Stimulated activated CD4-positive, alpha-beta T cell treated with anti-CD3 and anti-CD28 coated beads, Interleukin-15, amount 100 ng/mL, for 1 hour (primary cell): ENCODE data around the gene STX10.

Experiments
- DNase-seq, 2 donors: peaks; one replicate each; pipeline ENCODE4 v3.0.0-alpha.2; 2020; ENCODE audit warnings: low read depth in 1 of 2, low spot score in 1 of 2

STX10 gene

DNA sequence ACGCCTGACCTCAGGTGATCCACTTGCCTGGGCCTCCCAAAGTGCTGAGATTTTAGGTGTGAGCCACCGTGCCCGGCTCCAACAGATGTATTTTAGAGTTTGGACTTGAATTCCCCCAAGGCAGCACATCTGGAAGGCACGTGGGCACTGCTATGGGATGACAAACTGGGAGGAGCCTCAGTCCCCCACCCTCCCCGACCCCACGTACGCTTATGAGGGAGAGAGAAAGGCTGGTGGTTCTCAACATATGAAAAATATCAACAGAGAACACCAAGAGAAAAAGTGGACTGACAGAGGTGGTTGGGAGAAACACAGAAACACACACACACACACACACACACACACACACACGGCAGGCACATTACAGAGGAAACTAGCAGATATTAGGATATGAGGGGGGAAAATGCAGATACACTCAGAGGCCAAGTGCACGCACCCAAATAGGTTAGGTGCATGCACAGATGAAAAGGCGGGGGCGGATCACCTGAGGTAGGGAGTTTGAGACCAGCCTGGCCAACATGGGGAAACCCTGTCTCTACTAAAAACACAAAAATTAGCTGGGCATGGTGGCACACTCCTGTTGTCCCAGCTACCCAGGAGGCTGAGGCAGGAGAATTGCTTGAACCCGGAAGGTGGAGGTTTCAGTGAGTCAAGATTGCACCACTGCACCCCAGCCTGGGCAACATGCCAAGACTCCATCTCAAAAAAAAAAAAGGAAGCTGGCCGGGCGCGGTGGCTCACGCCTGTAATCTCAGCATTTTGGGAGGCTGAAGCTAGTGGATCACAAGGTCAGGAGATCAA is 3.2 kb downstream of the STX10 start:
- no peak for DNase-seq

DNA sequence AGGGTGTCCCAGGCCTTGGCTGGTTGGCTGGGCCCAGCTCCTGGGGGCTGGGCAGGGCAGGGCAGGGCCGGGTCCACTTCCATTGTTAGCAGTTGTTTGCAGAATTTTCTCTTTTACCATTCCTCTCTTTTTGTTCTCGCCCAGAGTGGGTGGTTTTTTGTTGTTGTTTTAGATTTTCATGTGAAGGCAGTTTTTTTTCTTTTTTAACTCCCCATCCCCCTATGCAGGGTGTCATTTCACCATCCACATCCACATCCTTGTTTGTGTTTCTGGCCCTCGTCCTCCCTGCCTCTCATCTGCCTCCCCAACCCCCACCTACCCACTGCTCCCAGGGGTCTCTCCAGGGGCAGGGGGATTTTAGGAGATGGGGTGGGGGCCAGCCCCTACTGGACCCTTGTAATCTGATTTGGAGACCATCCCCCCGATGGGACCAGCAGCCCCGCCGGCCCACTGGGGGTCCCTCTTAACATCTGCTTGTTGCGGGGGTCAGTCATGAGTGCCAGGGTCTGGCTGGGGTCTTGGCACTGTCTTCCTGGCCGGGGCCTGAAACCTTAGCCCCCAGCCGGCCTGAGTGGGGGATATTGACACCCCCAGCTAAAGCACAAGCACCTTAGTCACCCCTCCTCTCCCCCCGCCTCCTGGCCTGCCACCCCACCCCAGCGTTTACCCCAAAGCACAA is 10.4 kb downstream of the STX10 start:
- no peak for DNase-seq

DNA sequence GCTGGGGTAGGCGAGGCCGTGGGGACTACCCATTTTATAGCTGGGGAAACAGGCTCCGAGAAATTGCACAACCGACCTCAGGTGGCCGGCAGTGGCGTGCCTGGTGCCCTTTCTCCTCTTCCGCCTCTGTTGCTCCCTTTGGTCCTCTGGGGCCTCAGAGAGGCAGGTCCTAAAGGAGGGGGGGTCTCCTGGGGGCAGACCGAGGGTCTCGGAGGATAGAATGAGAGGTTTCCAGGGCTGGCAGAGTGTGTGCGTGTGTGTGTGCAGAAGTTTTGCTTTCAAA is 11.3 kb downstream of the STX10 start:
- DNase-seq: no peak

- no peak for DNase-seq
These were observed 11.8 kb downstream of the STX10 start for GRCh38 chr19:13138171-13138915.

DNA sequence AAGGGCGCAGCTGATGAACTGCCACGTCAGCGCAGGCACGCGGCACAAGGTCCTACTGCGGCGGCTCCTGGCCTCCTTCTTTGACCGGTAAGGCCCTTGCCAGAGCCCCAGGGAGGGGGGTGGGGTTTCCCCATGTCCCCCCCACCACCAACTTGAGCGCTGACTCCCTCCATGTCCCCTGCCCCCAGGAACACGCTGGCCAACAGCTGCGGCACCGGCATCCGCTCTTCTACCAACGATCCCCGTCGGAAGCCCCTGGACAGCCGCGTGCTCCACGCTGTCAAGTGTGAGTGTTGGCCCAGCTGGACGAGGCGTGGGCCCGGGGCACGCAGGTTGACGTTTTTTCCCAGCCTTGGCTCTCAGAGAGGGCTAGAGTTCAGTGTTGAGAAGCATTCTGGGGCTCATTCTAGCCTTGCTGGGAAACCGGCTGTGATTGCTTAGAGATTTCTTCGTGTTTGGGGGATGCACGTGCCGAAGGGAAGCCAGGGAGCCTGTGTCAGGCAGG is 12.8 kb downstream of the STX10 start:
- no peak for DNase-seq

GRCh38 chr19:13135068-13136062 is 14.8 kb downstream of the STX10 start:
- no peak for DNase-seq

- no peak for DNase-seq
These were observed 15.5 kb downstream of the STX10 start for GRCh38 chr19:13134626-13135025.

DNA sequence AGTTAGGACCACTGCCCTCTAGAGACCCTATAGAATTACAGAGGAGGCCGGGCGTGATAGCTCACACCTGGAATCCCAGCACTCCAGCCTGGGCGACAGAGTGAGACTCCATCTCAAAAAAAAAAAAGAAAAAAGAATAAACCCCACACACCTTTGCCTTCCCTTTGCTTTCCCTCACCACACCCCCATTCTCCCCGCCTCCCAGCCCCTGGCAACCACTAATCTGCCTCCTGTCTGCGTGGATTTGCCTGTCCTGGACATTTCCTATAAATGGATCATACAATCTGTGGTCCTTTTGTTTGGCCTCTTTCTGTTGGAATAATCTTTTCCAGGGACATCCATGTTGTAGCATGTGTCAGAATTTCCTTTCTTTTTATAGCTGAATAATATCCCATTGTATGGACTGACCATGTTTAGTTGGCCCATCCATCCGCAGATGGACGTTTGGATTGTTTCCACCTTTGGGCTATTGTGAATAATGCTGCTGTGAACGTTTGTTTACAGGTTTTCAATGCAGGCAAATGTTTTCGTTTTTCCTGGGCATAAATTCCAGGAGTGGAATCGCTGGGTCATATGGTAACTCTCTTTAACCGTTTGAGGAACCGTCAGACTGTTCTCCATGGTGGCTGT is 16.8 kb downstream of the STX10 start:
- DNase-seq: no peak

GRCh38 chr19:13132471-13133180 is 17.5 kb downstream of the STX10 start:
- DNase-seq: no peak

- DNase-seq: no peak
These were observed 19.2 kb downstream of the STX10 start for GRCh38 chr19:13130886-13131490.

- no peak for DNase-seq
These were observed 20.8 kb downstream of the STX10 start for GRCh38 chr19:13129384-13129783.

GRCh38 chr19:13128583-13128982 is 21.6 kb downstream of the STX10 start:
- DNase-seq: no peak

DNA sequence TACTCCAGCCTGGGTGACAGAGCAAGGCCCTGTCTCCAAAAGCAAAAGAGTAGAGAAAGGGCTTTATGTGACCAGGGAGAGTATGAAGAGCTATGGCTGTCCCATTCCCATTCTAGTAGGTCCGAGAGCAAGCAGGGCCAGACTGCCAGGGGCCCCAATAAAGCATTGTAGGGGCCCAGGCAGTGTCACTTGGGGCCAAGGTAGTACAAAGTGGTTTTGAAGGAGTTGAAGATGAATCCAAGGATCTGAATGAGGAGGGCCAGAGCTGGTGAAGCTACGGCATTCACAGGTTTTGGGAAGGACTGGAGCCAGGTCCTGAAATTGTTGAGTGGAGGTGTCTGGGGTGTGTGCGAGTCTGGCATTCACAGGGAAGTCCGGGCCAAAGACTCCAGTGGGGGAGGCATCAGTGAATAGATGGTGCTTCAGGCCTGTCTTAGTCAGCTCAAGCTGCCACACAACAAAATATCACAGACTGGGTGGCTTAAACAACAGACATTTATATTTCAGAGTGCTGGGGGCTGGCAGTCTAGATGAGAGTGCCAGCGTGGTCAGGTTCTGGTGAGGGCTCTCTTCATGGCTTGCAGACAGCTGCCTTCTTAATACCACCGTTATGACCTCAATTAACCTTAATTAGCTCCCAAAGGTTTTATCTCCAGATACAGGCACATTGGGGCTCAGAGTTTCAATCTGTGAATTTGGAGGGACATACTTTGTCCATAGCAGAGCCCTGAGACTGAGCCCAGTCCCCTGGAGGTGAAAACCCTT is 22.2 kb downstream of the STX10 start:
- DNase-seq: no peak

DNA sequence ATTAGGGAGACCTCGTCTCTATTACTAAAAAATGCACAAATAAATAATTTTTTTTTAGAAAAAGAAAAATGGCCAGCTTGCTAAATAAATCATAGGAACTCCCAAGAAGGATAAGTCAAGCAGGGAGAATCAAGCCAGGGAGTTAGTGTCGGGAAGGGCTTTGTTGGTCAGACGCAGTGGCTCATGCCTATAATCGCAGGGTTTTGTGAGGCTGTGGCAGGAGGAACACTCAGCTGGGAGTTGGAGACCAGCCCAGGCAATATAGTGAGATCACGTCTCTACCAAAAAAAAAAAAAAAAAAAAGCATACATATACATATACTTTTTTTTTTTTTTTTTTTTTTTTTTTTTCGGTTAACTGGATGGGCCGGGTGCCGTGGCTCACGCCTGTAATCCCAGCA is 23.1 kb downstream of the STX10 start:
- DNase-seq: no peak

DNA sequence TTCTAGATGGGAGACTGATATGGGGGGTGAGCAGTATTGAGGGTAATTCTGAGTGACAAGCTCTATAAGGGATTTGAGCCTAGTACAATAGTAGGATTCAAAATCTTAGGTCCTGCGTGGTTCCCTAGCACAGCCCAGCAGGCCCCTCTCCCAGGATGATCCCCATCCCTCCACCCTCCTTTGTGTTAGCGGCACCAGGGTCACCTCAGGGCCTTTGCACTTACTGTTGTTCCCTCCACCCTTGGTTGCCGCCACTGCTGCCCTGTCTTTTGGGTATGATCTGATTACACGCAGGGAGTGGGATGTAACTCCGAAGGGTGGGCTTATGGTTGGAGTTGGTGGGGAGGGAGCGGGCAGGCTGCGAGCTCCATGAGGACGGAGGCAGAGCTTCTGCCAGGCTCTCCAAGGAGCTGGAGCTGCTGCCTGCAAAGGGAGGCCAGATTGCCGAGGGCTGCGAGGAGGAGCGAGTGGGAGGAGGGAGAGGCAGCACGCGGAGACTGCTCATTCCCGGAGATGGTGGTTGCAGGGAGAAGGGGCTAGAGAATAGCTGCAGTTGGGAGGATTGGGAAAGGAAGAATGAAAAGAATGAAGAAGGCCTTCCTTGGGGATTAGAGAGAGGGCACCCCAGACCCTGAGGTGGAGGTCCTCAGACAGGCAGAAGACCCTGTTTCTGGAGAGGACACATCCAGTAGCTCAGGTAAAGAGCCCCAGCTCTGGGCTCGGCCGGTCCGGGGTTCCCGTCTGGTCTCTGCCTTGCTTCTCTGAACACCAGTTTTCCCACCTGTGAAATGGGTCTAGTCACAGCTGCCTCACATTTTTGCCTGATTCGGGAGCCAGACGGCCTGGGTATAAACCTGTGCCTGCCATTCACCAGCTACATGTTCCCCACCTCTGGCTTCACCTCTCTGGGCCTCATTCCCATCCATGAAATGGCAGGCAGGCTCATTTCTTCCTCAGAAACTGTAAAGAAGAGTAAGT is 26.9 kb downstream of the STX10 start:
- DNase-seq: no peak

DNA sequence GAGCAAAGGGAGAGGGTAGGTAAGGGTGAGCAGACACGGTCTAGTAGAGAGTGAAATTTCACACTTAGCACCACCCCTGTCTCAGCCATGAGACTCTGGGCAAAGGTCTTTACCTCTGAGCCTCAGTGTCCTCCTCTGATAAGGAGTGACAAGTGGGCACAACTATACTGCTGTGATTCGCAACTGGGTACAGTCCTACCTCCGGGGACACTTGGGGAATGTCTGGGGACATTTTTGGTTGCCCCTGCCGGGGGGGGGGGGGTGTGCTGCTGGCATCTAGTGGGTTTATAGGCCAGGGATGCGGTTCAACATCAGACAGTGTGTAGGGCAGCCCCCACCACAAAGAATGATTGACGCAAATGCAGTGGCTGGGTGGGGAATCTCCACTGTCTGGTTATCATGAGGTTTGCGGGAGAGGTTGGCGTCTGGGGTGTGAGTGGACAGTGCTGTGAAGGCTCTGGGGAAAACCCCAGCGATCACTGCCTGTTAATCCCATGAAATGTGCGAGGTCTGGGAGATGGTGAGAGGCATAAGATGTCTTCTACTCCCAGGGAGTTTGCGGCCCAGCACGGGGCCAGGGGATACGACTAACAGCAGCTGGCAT is 27.8 kb downstream of the STX10 start:
- DNase-seq: no peak
